Fibroblast of skin of left biceps (primary cell): Measurements from ENCODE around the gene F10.

Experiments
- DNase-seq, 2 experiments: peaks; one replicate each; pipeline ENCODE4 v3.0.0-alpha.2; 2013; ENCODE audit warnings: low read depth in 2 of 2

Gene F10

GRCh38 chr13:113195360-113195759, 72.8 kb downstream of the F10 start:
- no peak for DNase-seq

GRCh38 chr13:113196970-113197737, 74.6 kb downstream of the F10 start:
- no peak for DNase-seq
